ENCODE measurements around the gene RAP1B.
"Not testable (repeated sequence)": the region's sequence is repeated elsewhere in the genome, so short reads cannot be mapped to it uniquely, and the experiment has no call there.

The RAP1B gene

DNA sequence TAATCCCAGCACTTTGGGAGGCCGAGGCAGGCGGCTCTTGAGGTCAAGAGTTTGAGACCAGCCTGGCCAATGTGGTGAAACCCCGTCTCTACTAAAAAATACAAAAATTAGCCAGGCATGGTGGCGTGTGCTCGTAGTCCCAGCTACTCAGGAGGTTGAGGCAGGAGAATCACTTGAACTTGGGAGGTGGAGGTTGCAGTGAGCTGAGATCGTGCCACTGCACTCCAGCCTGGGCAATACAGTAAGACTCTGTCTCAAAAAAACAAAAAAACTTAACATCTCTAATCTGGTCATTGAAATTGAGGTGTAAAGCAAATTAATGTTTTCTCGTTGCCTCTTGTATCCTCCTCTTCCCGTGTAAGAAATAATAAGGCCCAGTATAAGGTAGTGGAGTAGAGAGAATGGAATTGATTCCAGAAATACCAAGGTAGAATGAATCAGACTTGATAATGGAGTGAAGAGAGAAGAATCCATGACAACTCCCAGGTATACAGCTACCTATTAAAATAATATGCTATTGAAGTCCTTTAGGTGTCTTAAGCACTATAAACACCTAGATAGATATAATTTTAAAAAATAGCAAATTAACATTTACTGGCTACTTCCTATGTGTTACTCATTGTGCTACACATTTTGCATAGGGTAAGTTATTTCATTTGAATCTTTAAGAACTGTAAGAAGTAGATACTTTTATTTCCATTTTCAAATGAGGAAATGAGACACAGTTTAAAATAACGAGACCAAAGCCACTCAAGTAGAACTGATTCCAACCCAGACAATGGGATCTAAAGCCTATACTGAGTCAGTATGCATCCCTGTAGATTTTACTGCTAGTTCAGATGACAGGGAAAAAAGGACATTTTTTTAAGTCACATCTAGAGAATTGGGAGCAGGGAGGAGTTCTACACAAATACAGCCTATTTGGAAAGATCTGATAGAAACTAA lies 23.2 kb downstream of the RAP1B start:
- no peak for DNase-seq (ENCODE audit: low read depth in 2 of 2)

GRCh38 chr12:68636268-68636667 lies 25.6 kb downstream of the RAP1B start:
- DNase-seq (ENCODE audit: low read depth in 2 of 2): no peak

DNA sequence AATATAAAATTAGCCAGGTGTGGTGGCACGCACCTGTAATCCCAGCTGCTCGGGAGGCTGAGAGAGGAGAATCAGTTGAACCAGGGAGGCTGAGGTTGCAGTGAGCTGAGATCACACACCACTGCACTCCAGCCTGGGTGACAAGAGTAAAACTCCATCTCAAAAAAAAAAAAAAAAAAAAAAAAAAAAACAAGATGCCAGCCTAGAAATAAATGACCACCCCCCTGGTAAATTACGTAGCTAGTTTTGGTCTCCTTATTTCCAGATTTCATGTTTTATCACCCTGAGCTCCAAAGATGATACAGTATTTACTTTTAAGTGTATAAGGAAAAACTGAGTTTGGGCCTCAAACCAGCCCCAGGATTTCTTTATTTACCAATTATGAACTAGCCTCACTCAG lies 26.7 kb downstream of the RAP1B start:
- DNase-seq (ENCODE audit: low read depth in 2 of 2): not testable (repeated sequence)

GRCh38 chr12:68638171-68638570 lies 27.5 kb downstream of the RAP1B start:
- no peak for DNase-seq (ENCODE audit: low read depth in 2 of 2)

GRCh38 chr12:68638721-68639395 lies 28.2 kb downstream of the RAP1B start:
- no peak for DNase-seq (ENCODE audit: low read depth in 2 of 2)

DNA sequence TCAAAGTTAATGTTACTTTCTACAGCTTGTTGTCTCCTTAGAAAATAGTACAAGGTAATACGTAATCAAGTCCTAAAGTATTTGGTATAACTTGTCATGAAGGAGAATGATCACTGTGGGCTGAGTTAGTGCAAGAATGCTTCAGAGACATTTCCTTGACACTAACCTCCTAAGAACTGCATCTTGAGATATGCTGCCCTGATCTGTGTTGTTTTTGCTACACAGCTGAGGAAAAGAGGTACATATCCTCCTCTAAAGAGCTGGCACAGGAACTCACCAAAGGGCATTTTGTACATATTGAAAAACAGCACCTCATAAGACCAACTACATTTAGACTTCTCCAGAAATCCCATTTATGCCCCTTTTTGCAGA lies 28.7 kb downstream of the RAP1B start:
- DNase-seq (ENCODE audit: low read depth in 2 of 2): no peak

- DNase-seq (ENCODE audit: low read depth in 2 of 2): peak; percentile 19 to 29
Measured at GRCh38 chr12:68641138-68641537, 30.4 kb downstream of the RAP1B start.

DNA sequence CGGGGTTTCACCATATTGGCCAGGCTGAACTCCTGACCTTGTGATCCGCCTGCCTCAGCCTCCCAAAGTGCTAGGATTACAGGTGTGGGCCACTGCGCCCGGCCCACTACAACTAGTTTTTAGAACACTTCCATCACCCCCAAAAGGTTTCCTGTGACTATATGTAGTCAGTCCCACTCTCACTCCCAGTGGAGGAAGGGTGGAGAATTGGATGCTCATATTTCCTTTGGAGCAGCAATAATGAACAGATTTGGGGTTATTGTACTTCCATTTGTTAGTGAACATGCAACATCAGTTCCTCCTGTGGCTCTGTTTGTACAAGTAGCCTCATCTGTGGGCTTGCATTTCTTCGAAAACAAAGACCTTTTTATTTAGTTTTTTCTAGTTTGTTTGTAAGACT lies 35.8 kb downstream of the RAP1B start:
- no peak for DNase-seq (ENCODE audit: low read depth in 2 of 2)

DNA sequence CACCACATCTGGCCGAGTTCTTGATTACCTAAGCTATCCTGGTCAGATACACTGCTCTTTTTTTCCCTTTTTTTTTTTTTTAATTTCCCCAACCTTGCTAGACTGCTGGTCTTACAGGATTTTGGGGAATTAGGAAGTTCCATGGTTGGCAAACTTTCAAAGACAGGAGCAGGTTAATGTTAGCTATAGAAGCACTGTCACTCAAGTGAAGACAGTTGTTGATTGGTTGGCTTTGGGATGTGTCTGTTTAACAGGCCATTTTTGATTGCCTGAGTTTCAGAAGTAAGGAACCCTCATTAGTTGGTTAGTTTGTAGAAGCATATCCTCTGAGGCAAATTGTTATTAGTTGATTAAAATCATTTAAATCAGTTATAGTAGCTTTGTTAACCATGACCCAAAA lies 36.8 kb downstream of the RAP1B start:
- no peak for DNase-seq (ENCODE audit: low read depth in 2 of 2)

DNA sequence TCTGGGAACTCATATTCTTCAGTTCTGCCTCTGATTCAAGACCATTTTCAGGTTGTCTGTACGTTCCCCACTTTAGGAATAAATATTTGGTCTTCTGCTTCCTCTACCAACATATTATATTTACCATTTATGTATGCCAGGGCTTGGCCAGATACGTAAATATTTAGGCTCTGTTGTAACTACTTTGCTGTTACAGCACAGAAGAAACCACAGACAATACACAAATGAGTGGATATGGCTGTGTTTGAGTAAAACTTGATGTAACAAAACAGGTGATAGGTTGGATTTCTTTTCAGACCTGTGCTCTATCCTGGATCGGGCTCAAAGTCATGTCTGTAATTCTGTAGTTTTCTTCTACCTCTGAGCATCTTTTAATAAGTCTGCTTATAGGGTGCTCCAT lies 37.5 kb downstream of the RAP1B start:
- no peak for DNase-seq (ENCODE audit: low read depth in 2 of 2)

DNA sequence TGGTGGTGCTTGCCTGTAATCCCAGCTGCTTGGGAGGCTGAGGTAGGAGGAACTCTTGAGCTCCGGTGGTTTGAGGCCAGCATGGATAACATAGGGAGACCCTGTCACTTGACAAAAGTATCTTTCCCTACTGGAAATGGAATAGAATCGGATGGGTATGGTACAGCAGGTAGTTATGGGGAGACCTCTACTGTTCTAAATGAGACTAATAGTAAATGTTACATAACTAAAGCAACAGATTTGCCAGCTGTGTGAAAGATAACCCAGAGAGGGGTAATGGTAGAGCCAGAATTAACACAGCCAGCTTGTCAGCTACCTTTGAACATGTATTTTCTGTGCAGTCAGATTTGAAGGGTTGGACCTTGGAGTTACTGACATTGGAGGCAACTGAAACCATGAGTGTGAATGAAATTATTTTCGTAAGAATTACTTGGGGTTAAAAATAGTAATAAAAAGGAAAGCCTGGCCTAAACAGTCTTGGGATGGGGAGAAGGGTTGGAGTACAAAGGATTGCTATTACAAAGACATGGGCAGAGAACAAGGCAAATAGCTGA lies 54.4 kb downstream of the RAP1B start:
- no peak for DNase-seq (ENCODE audit: low read depth in 2 of 2)

- DNase-seq (ENCODE audit: low read depth in 2 of 2): no peak
Measured at GRCh38 chr12:68667291-68667690, 56.6 kb downstream of the RAP1B start.

DNA sequence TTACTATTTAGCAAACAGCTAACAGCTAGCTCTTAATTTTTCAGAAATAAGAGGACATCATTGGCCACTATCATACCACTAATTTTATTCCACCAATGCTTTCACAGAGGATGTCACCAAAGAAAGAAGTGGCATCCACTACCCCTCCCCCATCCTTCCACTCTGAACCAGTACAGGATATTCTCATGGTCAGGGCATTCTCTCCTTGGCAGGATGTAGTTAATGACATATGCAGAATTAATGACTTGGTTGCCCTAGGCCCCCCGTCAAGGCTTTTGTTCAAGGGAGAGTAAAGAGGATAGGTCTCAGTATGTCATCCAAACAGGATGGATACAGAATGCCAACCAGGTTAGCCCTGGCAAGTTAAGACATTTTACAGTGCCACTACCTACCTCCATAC lies 57.2 kb downstream of the RAP1B start:
- DNase-seq (ENCODE audit: low read depth in 2 of 2): no peak

- no peak for DNase-seq (ENCODE audit: low read depth in 2 of 2)
Measured at GRCh38 chr12:68671179-68671578, 60.5 kb downstream of the RAP1B start.

DNA sequence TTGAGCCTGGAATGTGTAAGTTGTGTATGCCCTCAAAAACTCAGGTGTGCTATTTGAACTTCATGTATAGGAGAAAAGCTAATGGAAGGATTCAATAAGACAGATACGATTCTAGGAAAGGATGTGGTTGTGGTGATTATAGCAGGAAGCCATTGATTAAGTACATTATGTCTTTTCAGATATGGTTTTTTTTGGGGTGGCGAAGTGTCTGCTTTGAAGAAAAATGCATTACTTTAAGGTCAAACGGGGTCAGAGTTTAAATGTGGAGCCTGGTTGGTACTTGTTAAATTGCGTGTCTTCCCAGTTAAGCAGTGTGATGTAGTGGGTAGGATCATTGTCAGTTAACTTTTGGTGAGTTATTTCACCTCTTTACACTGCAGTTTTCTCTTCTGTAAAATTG lies 63.1 kb downstream of the RAP1B start:
- DNase-seq (ENCODE audit: low read depth in 2 of 2): no peak

DNA sequence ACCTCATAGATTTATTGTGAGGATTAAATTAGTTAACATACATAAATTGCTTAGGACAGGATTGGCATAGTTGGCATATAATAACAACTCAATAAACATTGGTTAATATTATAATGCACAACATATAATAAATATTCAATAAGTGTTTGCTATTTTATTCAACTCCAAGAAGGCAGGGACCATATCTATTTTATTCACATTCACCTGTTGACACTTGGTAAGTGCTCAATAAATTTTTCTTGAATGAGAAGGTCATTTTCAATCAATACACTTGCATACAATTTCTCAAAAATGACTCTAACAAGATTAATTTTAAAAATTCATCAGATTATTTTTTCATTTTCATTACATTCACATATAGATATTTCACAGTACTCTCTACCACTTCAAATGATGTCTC lies 63.7 kb downstream of the RAP1B start:
- no peak for DNase-seq (ENCODE audit: low read depth in 2 of 2)

GRCh38 chr12:68675101-68675842 lies 64.6 kb downstream of the RAP1B start:
- peak in 1 of 2 experiments; percentile 28 for DNase-seq (ENCODE audit: low read depth in 2 of 2)

- not testable (repeated sequence) for DNase-seq (ENCODE audit: low read depth in 2 of 2)
Measured at GRCh38 chr12:68676854-68677253, 66.2 kb downstream of the RAP1B start.

DNA sequence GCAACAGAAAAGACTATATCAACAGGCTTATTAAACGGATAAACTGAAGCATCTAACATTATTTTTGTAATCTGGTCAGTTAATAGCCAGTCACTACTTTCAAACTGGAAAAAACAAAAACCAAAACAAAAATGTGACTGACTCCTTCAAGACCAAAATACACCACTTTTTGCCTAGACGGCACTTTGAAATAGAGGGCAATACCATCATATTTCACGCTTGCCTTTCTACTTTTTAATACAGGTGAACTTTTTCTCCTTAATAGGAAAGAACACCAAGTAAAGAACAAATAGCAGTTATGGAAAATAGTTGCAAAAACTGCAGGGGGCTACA lies 75.5 kb downstream of the RAP1B start:
- DNase-seq (ENCODE audit: low read depth in 2 of 2): no peak

DNA sequence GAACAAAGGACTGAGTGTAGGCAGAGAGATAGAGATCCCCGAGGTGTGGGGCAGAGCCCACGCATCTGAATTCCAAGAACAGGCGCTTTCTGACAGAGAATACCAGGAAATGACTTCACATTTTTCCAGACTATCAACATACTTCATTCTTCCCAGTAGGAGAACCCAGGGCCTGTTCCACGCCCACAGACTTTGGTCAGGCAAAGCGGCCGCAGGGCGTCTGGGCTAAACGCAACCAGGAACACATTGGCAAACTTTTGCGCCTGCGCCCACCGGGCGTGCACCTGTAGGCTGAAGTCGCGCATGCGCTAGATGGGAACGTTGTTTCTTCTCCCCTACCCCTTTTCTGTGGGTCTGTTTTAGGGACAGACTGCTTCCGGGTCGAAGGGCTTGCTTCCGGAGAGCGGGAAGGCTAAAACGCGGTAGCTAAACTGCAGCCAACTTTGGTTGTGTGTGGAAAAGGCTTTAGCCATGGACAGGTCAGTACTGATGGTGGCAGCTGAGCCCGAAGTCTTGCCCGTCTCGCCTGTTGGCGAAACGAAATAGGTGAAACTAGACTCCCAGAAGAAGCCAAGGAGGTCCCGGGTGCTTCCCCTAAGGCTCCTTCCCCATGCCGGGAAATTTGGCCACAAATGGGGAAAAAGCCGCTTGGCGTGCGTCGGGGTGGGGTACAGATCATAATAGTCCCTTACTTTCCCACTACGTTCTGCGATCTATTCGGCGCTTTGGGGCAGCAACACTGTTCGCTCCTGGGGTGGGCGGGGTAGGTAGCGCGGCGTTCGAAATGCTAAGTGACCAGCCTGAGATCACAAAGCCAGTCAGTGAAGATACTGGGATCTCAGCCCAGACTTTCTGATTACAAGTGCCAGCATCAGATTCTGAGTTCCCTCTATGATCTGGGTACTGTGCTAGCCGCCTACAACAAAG lies 76.2 kb downstream of the RAP1B start, which contains the start of gene NUP107:
Gene NUP107 (plus strand): TSS at position 384 of the 927 bp plus-strand sequence. CDS start 88 bp downstream, at position 472.
- DNase-seq (ENCODE audit: low read depth in 2 of 2): peak; percentile 95 to 96

DNA sequence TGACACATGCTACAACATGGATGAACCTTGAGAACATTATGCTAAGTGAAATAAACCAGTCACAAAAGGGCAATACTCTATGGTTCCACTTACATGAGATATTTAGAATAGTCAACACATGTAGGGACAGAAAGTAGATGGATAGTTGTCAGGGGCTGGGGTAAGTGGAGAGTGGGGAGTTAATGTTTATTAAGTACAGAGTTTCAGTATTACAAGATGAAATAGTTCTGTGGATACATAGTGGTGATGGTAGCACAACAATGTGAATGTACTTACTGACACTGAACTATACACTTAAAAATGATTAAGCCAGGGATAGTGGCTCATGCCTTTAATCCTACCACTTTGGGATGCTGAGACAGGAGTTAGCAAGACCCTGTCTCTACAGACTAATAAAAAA lies 84.8 kb downstream of the RAP1B start:
- no peak for DNase-seq (ENCODE audit: low read depth in 2 of 2)

All from stimulated activated CD4-positive, alpha-beta T cell treated with anti-CD3 and anti-CD28 coated beads, Interleukin-12 subunit alpha, Interleukin-12 subunit beta, amount 100 ng/mL, for 24 hours (primary cell).